HK-2 (cell line): Measurements from ENCODE around the gene FABP1.

ENCODE experiments used
- DNase-seq: peaks from one replicate; pipeline ENCODE4 v3.0.0-alpha.2; 2018; ENCODE audit not compliant: unreplicated experiment

Gene FABP1

GRCh38 chr2:88115825-88116518 lies 11.9 kb downstream of the FABP1 start:
- no peak for DNase-seq

DNA sequence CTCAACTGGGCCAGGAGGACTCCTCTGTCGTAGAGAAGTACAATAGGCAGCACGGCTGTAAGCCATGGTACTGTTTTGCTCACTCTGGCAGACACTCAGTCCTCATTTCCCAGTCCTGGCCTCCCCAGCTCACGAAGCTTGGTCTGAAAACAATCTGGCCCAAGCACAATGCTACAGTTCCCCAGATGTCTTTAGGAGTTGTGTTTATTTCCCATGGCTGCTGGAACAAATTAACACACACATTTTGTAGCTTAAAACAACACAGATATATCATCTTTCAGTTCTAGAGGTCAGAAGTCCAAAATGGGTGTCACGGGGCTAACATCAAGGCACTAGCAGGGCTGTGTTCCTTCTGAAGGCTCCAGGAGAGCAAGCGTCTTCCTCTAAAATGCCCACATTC lies 13.0 kb downstream of the FABP1 start:
- no peak for DNase-seq

GRCh38 chr2:88113069-88113468 lies 14.8 kb downstream of the FABP1 start:
- no peak for DNase-seq

DNA sequence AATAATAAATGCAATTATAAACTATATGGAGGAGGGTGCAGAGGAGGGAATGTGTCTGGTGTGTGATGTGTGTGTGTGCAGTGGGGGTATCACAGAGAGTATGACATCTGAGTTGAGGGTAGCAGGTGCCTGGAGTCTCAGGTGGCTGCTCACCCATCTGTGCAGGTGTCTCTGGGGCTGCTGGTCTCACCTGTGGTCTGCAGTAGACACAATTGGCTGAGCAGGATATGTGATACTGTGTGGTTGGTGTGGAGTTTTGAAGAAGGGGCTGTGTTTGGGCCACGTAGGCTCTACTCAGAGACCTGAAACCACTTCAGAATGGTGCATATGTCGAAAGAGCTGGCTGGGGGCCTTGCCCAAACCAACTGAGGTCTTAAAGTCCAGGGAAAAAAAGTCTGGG lies 17.0 kb downstream of the FABP1 start:
- no peak for DNase-seq

- DNase-seq, result no peak
These were observed 19.1 kb downstream of the FABP1 start for GRCh38 chr2:88108796-88109195.

DNA sequence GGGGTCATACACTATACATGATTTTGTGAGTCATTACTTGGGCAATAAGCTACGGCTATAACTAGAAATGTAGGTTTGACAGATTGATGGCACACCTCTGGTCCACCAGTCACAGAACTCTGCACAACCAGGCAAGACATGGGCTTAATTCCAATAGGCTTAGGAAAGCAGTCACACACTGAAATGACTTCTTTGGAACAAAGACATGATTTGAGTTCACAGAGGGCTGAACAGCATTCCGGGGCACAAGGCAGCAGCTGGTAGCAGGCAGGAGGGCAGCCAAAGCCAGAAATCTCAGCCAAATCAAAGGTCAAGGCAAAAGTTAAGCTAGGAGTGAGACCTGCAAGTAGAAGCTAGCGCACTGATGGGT lies 27.4 kb downstream of the FABP1 start:
- no peak for DNase-seq

GRCh38 chr2:88099798-88100488 lies 27.9 kb downstream of the FABP1 start:
- DNase-seq, result no peak

- no peak for DNase-seq
These were observed 29.3 kb downstream of the FABP1 start for GRCh38 chr2:88098558-88098900.

- DNase-seq, result no peak
These were observed 29.8 kb downstream of the FABP1 start for GRCh38 chr2:88097891-88098557.

GRCh38 chr2:88097192-88097591 lies 30.7 kb downstream of the FABP1 start:
- DNase-seq, result no peak

- no peak for DNase-seq
These were observed 31.2 kb downstream of the FABP1 start for GRCh38 chr2:88096708-88097107.

DNA sequence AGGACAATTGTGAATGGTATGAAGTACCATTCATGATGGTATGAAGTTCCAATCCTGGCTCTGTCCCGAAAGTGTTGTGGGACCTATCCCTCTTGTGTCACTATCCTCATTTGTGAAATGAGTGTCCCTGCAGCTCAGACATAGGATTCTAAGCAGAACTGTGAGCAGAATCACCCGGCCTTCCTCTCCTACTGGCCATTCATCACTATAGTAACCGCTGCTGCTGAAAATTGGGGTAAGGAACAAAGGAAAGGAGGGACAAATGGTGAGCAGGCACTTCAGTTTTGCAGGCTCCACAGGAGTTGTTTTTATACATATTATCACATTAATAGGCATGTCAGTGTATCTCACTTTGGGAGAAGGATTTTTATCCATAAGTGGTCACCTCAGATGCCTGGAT lies 32.8 kb downstream of the FABP1 start:
- DNase-seq, result no peak

DNA sequence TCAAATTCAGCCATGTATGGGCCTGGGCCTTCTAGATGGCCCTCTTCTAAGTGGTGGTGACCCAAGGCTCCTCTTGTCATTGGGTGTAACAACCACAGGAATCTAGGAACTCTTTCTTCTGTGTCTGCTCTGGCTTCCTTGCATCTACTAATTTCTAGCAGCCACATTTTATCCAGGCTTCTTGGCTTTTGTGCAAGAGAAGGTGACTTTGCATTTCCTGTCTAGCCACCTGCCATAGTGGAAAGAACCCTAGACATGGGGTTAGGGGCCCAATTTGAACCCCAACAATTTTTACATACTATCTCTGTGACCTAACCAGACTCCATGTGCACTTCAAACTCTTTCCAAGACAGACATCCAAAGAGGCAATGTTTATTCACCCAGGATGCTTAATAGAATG lies 35.1 kb downstream of the FABP1 start:
- no peak for DNase-seq

GRCh38 chr2:88091943-88092342 lies 35.9 kb downstream of the FABP1 start:
- no peak for DNase-seq

DNA sequence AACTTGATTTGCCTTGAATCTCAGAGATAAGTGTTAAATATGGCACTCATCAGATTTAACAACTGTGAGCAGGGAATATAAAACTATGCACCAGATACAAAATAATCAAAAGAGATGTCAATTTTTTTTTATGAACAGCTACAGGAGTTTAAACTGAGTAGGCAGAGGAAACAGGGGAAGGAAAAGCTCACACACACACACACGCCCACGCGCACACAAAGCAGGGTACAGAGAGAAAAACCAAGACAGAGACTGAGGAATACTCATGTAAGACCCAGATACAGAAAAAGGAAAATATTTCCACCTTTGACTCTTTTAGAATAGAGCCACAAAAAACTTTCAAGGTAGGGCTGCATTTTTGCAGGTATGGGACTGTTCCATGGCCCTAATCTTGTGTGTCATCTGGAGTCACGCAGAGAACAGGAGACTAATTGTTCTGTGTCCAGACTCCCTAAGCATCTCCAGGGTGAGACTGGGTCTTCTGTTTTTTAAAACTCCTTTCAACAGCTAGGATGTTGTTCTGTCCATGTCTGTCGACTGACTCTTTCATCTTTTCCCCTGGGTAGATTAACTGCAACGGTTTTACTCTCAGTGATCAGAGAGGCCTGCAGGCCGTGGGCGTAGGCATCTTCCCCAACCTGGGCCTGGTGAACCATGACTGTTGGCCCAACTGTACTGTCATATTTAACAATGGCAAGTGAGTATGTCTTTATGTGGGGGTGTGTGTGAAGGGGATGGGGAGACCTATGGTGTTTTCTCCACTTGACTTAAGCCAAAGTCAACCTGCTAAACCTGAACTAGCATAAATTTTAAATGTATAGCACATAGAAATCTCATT lies 37.2 kb downstream of the FABP1 start:
- no peak for DNase-seq

DNA sequence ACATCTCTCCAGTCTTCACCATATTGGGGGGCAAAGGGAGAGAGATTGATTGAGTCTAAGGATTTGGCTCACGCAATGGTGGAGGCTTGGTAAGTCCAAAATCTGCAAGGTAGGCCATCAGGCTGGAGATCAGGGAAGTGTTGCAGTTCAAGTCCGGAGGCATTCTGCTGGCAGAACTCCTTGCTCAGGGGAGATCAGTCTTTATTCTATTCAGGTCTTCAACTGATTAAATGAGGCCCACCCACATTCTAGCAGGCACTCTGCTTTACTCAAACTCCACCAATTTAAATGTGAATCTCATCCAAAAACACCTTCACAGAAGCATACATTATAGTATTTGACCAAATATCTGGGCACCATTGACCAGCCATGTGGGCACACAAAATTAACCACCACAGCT lies 38.9 kb downstream of the FABP1 start:
- no peak for DNase-seq

DNA sequence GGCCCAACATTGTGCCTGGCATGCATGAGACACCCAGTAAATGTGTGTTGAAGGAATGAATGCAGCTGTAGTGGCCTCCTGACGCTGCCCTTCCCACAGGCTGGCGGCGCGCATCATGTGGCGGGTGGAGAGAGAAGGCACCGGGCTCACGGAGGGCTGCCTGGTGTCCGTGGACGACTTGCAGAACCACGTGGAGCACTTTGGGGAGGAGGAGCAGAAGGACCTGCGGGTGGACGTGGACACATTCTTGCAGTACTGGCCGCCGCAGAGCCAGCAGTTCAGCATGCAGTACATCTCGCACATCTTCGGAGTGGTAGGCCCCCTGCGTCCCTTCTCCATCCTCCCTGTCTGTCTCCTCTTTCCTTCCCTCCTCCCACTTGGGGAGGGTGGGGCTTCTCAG lies 40.1 kb downstream of the FABP1 start:
- no peak for DNase-seq

DNA sequence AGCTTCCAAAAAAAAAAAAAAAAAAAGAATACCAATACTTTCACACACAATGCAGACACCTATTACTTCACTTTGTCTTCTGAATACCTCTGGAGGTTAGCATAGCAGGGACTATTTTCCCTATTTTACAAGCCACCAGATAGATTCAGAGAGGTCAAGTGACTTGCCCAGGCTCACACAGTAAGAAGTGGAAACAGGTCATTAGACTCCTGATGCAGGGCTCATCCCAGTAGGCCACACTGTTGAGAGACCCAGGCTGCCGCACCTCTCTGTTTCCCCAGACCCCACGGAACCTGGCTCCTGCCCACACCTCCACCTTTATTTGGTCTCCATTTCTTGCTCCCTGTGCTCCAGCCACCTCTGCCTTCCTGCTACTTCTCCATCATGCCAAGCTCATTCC lies 40.8 kb downstream of the FABP1 start:
- DNase-seq, result no peak

GRCh38 chr2:88086401-88086800 lies 41.5 kb downstream of the FABP1 start:
- DNase-seq, result no peak

DNA sequence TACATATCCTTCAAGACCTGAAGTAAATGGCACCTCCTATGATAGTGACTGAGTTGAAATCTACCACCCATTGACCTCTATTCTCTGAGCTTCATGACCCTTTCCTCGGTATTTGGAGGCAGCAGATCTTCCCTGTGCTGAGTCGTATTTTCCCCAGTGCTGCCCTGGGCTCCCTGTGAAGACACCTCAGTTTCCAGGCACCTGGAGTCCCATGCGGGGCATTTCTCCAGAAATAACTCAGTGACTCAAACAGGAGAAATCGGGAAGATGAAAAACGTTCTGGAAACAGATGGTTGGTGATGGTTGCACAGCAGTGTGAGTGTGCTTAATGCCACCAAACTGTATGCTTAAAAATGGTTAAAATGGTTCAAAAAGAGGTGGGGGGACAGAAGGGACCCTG lies 42.3 kb downstream of the FABP1 start:
- no peak for DNase-seq

- no peak for DNase-seq
These were observed 42.8 kb downstream of the FABP1 start for GRCh38 chr2:88085099-88085498.

- DNase-seq, result no peak
These were observed 45.1 kb downstream of the FABP1 start for GRCh38 chr2:88082781-88083180.
